Measurements from ENCODE around the gene TNC.

- TF ChIP-seq, protein P1, sequence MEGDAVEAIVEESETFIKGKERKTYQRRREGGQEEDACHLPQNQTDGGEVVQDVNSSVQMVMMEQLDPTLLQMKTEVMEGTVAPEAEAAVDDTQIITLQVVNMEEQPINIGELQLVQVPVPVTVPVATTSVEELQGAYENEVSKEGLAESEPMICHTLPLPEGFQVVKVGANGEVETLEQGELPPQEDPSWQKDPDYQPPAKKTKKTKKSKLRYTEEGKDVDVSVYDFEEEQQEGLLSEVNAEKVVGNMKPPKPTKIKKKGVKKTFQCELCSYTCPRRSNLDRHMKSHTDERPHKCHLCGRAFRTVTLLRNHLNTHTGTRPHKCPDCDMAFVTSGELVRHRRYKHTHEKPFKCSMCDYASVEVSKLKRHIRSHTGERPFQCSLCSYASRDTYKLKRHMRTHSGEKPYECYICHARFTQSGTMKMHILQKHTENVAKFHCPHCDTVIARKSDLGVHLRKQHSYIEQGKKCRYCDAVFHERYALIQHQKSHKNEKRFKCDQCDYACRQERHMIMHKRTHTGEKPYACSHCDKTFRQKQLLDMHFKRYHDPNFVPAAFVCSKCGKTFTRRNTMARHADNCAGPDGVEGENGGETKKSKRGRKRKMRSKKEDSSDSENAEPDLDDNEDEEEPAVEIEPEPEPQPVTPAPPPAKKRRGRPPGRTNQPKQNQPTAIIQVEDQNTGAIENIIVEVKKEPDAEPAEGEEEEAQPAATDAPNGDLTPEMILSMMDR (IDR thresholded peaks at IDR 0.05) = no peak
- TF ChIP-seq EP300 (IDR thresholded peaks at IDR 0.05) = no peak
- peak in 2 of 3 donors; percentile 14 to 65 for TF ChIP-seq POLR2AphosphoS5 (IDR thresholded peaks at IDR 0.05)
- TF ChIP-seq POLR2A (IDR thresholded peaks at IDR 0.05) = no peak
These were observed 39.3 kb upstream of the TNC start for GRCh38 chr9:115157245-115157674.

Data from stomach (tissue), 4 donors.